Loucy (cell line): ENCODE results near the gene PCDHAC2.

Experiments used
- EZH2phosphoT487 ChIP-seq: fragments of 200-600 bp; IDR thresholded peaks from 2 replicates; pipeline ENCODE4 v1.6.1; 2018; ENCODE audit warnings: antibody characterized with exemption, mild to moderate bottlenecking, moderate library complexity, borderline replicate concordance
- TF ChIP-seq, protein P1 (sequence below): fragments of 200-600 bp; sonication (generic); conservative IDR thresholded peaks from 2 replicates; pipeline ENCODE4 v1.5.1; 2014; ENCODE audit warnings: mild to moderate bottlenecking, antibody characterized with exemption, low read length

DNA sequence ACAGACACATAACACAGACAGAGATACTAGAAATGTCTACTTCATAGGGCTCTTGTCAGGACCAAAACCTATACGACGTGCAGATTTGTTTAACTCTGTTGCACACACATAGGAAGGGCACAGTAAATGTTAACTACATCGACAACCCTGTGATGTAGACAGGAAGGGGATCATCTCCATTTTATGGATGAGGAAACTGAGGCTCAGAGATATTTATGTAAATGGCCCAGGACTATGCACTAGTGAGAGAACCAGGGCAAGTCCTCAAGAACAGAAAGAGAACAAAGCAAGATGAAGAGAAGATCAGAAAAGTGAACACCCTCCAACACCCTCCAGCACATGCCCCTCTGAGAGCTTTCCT lies 36.3 kb downstream of the PCDHAC2 start:
- TF ChIP-seq, protein P1, sequence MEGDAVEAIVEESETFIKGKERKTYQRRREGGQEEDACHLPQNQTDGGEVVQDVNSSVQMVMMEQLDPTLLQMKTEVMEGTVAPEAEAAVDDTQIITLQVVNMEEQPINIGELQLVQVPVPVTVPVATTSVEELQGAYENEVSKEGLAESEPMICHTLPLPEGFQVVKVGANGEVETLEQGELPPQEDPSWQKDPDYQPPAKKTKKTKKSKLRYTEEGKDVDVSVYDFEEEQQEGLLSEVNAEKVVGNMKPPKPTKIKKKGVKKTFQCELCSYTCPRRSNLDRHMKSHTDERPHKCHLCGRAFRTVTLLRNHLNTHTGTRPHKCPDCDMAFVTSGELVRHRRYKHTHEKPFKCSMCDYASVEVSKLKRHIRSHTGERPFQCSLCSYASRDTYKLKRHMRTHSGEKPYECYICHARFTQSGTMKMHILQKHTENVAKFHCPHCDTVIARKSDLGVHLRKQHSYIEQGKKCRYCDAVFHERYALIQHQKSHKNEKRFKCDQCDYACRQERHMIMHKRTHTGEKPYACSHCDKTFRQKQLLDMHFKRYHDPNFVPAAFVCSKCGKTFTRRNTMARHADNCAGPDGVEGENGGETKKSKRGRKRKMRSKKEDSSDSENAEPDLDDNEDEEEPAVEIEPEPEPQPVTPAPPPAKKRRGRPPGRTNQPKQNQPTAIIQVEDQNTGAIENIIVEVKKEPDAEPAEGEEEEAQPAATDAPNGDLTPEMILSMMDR: no peak
- TF ChIP-seq EZH2phosphoT487: no peak
